ENCODE results near the gene DGKB.
A peak's percentile ranks its signal among the peaks of the same experiment; 100 is the strongest.

GRCh38 chr7:14717816-14718215 lies 184.7 kb downstream of the DGKB start:
- TF ChIP-seq CTCF (IDR thresholded peaks at IDR 0.05) (peak; percentile 60; the same call in 1 of the 2 replicates), POLR2AphosphoS5 (IDR thresholded peaks at IDR 0.05; ENCODE audit: low read depth, low read length) (no peak)
